MM.1S (cell line): Measurements from ENCODE around the gene VMP1.

Experiments
- DNase-seq: peaks from one replicate; pipeline ENCODE4 v3.0.0-alpha.2; 2015
- H2AFZ ChIP-seq: fragments of 300-600 bp; sonication (generic); 2 replicates; pipeline ENCODE4 v1.6.0; 2016; ENCODE audit warnings: antibody characterized with exemption, low read length
- H3F3A ChIP-seq: fragments of 300-600 bp; sonication (generic); 2 replicates; pipeline ENCODE4 v1.6.1; 2016; ENCODE audit warnings: mild to moderate bottlenecking, antibody characterized with exemption, low read length, moderate library complexity, mixed read lengths; ENCODE audit not compliant: insufficient read depth
- H3K27ac ChIP-seq: fragments of 300-600 bp; sonication (generic); 2 replicates; pipeline ENCODE4 v1.5.1; 2016; ENCODE audit warnings: mild to moderate bottlenecking, low read length
- H3K27me3 ChIP-seq: fragments of 300-600 bp; sonication (generic); replicated peaks from 2 replicates; pipeline ENCODE4 v1.6.0; 2016; ENCODE audit warnings: low read length; ENCODE audit not compliant: insufficient read depth
- H3K36me3 ChIP-seq: fragments of 300-600 bp; sonication (generic); replicated peaks from 2 replicates; pipeline ENCODE4 v1.6.1; 2016; ENCODE audit warnings: mild to moderate bottlenecking, low read length, mixed read lengths; ENCODE audit not compliant: insufficient read depth
- H3K4me1 ChIP-seq: fragments of 300-600 bp; sonication (generic); 2 replicates; pipeline ENCODE4 v1.6.1; 2016; ENCODE audit warnings: low read length, mixed read lengths
- H3K4me2 ChIP-seq: fragments of 300-600 bp; sonication (generic); 2 replicates; pipeline ENCODE4 v1.6.0; 2016; ENCODE audit warnings: low read depth, low read length
- H3K4me3 ChIP-seq: fragments of 300-600 bp; sonication (generic); 2 replicates; pipeline ENCODE4 v1.5.1; 2016; ENCODE audit warnings: low read length, mixed read lengths
- H3K79me2 ChIP-seq: fragments of 300-600 bp; sonication (generic); 2 replicates; pipeline ENCODE4 v1.6.1; 2016; ENCODE audit warnings: mixed run types, low read length, mixed read lengths
- H3K9ac ChIP-seq: fragments of 300-600 bp; sonication (generic); 2 replicates; pipeline ENCODE4 v1.6.1; 2016; ENCODE audit warnings: low read length, mixed read lengths
- H3K9me2 ChIP-seq: fragments of 300-600 bp; sonication (generic); replicated peaks from 2 replicates; pipeline ENCODE4 v1.6.1; 2016; ENCODE audit warnings: mild to moderate bottlenecking, low read length, mixed read lengths; ENCODE audit not compliant: insufficient read depth
- H3K9me3 ChIP-seq: fragments of 300-600 bp; sonication (generic); replicated peaks from 2 replicates; pipeline ENCODE4 v1.6.1; 2016; ENCODE audit warnings: mild to moderate bottlenecking, low read length, mixed read lengths; ENCODE audit not compliant: insufficient read depth
- H4K20me1 ChIP-seq: fragments of 300-600 bp; sonication (generic); 2 replicates; pipeline ENCODE4 v1.6.1; 2016; ENCODE audit warnings: mild to moderate bottlenecking, low read length, moderate library complexity, mixed read lengths; ENCODE audit not compliant: insufficient read depth
- CTCF ChIP-seq: fragments of 300-600 bp; sonication (generic); IDR thresholded peaks from 2 replicates; pipeline ENCODE4 v1.5.1; 2016; ENCODE audit warnings: antibody characterized with exemption, low read length, mixed read lengths
- EZH2 ChIP-seq: fragments of 300-600 bp; sonication (generic); optimal IDR thresholded peaks from 2 replicates; pipeline ENCODE3; 2017; ENCODE audit warnings: low read depth, mild to moderate bottlenecking, antibody characterized with exemption, low read length, mixed read lengths
- EZH2phosphoT487 ChIP-seq: fragments of 300-600 bp; sonication (generic); IDR thresholded peaks from 2 replicates; pipeline ENCODE4 v1.6.1; 2018; ENCODE audit warnings: antibody characterized with exemption, low read length

VMP1 gene

GRCh38 chr17:59890720-59891119, 183.3 kb downstream of the VMP1 start:
- Histone ChIP-seq H3F3A (0 out of 2 replicates have a peak, but pooled peaks cover 4% of the 10 kb centered on the region), H3K36me3 (no peaks in the 10 kb centered on the region), H3K79me2 (peaks cover 47% of the 10 kb centered on the region), H3K9ac (no peak overlapping the region), H2AFZ (no peak overlapping the region), H3K27ac (no peak overlapping the region), H3K27me3 (no peaks in the 10 kb centered on the region), H3K4me2 (no peak overlapping the region), H3K4me3 (no peak overlapping the region), H4K20me1 (no peaks in the 10 kb centered on the region; the same call in 1 of the 2 replicates), H3K4me1 (peaks cover 8% of the 10 kb centered on the region; the same call in 1 of the 2 replicates), H3K9me3 (no peaks in the 10 kb centered on the region), H3K9me2 (no peaks in the 10 kb centered on the region)
- no peak for DNase-seq
- no peak for TF ChIP-seq EZH2phosphoT487
- no peak for TF ChIP-seq EZH2
- no peak for TF ChIP-seq CTCF
